PC-9 (cell line): ENCODE results near the gene UQCR10. TPM values are rescaled to one million over a fixed set of nuclear protein-coding genes. Genes with fewer than 3 reads are reported as not detected.
A peak's percentile ranks its signal among the peaks of the same experiment; 100 is the strongest.

Experiments used
- BruUV-seq: library from RNA; stranded (reverse); fragments of 400-500 nt; replicated peaks from 2 replicates; lab custom pipeline; 2021; lab: Mats Ljungman, UMichigan
- CTCF ChIA-PET: fragments of 300-600 bp; sonication (Branson Sonifier 250); formaldehyde crosslinking; loops from one replicate; lab custom pipeline; 2022; ENCODE audit warnings: antibody characterized with exemption; lab: Charles Lee
- POLR2A ChIA-PET: fragments of 300-600 bp; sonication (Branson Sonifier 250); formaldehyde crosslinking; loops from one replicate; lab custom pipeline; 2022; ENCODE audit warnings: antibody characterized with exemption; ENCODE audit not compliant: unreplicated experiment; lab: Charles Lee
- DNase-seq, 2 experiments: peaks; one replicate each; pipeline versions ENCODE4 v3.0.0 to v3.0.0-alpha.2; 2015 to 2022; ENCODE audit warnings: mixed read lengths in 1 of 2
- H2AFZ ChIP-seq: fragments of 200-600 bp; sonication (generic); 2 replicates; pipeline ENCODE4 v1.8.1; 2017; ENCODE audit warnings: antibody characterized with exemption
- H3F3A ChIP-seq: fragments of 200-600 bp; sonication (generic); 2 replicates; pipeline ENCODE4 v1.8.1; 2017; ENCODE audit warnings: antibody characterized with exemption, mild to moderate bottlenecking, low read depth; ENCODE audit not compliant: insufficient read depth
- H3K27ac ChIP-seq: fragments of 200-600 bp; sonication (generic); 2 replicates; pipeline ENCODE4 v1.6.1; 2016; ENCODE audit warnings: mixed run types
- H3K27me3 ChIP-seq: fragments of 200-600 bp; sonication (generic); 2 replicates; pipeline ENCODE4 v1.6.1; 2016; ENCODE audit warnings: low read depth, mixed run types; ENCODE audit not compliant: insufficient read depth
- H3K36me3 ChIP-seq: fragments of 200-600 bp; sonication (generic); 2 replicates; pipeline ENCODE4 v1.6.1; 2016; ENCODE audit warnings: low read depth, mixed run types
- H3K4me1 ChIP-seq: fragments of 200-600 bp; sonication (generic); replicated peaks from 2 replicates; pipeline ENCODE4 v1.6.1; 2016; ENCODE audit warnings: mixed run types; ENCODE audit not compliant: insufficient read depth
- H3K4me2 ChIP-seq: fragments of 200-600 bp; sonication (generic); 2 replicates; pipeline ENCODE4 v1.6.1; 2017; ENCODE audit warnings: mixed run types
- H3K4me3 ChIP-seq: fragments of 200-600 bp; sonication (generic); 2 replicates; pipeline ENCODE4 v1.6.1; 2016; ENCODE audit warnings: mixed run types
- H3K79me2 ChIP-seq: fragments of 200-600 bp; sonication (generic); 2 replicates; pipeline ENCODE4 v1.6.1; 2017; ENCODE audit warnings: low read depth, mixed run types
- H3K9me2 ChIP-seq: fragments of 200-600 bp; sonication (generic); 2 replicates; pipeline ENCODE4 v1.8.1; 2017; ENCODE audit warnings: mild to moderate bottlenecking; ENCODE audit not compliant: insufficient read depth
- H3K9me3 ChIP-seq: fragments of 200-600 bp; sonication (generic); 2 replicates; pipeline ENCODE4 v1.8.1; 2016; ENCODE audit warnings: low read depth; ENCODE audit not compliant: insufficient read depth
- H4K20me1 ChIP-seq: fragments of 200-600 bp; sonication (generic); 2 replicates; pipeline ENCODE4 v1.8.1; 2017; ENCODE audit not compliant: insufficient read depth
- EZH2 ChIP-seq: fragments of 200-600 bp; sonication (generic); IDR thresholded peaks from 2 replicates; pipeline ENCODE4 v1.8.0; 2017; ENCODE audit warnings: antibody characterized with exemption, low read depth
- intact Hi-C: fragments of 100-400 bp; cut with micrococcal nuclease; formaldehyde crosslinking; loops from one replicate; pipeline ENCODE4 v1.10.0; 2022; ENCODE audit not compliant: unreplicated experiment
- total RNA-seq: library from RNA; stranded (reverse); gene quantifications from 2 replicates; pipeline ENCODE4 v1.2.3, GENCODE V29; 2021
- TF ChIP-seq, protein P1 (sequence below): fragments of 200-600 bp; sonication (generic); conservative IDR thresholded peaks from 2 replicates; pipeline ENCODE4 v1.6.1; 2017; ENCODE audit warnings: mixed run types, antibody characterized with exemption, mild to moderate bottlenecking, moderate library complexity

UQCR10 gene
- total RNA-seq, 1 experiment from 2014 or later, result 103 TPM

DNA sequence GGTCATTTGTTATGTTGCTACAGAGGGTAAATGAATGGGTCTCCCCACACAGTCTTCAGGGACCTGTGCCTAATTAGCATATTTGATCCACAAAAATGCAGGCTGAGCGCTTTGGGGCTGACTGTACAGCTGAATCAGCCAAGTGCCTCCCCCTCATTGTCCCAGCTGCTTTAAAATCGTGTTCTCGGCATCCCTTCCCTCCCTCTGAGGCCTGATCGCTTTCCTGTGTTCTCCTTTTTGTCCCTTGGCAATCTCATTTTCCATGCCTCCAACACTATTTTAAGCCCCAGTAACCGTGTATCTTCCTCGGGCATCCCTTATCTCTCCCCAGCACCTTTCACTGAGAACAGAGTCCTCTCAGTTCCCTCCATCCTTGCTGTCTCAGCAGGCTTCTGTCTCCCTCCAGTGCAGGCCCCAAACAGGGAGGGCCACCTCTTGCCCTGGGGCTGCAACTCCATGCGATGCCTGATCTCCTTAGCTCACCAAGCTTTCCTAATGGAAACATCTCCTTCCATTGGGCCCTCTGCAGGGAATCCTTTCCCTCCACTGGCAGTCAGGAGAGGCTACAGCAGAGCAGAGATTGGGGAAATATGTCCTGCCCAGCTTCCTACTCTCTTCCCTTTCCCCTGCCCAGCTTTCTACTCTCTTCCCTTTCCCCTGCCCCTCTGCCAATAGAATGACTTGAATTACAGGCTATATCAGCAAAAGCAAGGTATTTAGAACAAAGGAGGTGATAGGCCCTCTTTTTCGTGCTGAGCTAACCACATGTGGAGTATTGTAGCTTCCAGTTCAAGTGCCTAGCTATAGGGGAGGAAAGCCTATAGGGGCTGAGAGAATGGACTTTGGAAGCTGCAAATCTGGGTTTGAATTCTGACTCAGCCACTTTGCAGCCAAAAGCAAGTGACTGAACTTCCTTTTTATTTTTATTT lies 13.8 kb downstream of the UQCR10 start:
- Histone ChIP-seq H2AFZ (no peak overlapping the region), H3K4me3 (peak overlapping the region; percentile 6; the same call in 1 of the 2 replicates), H3K4me2 (peak overlapping the region; percentile 74), H3F3A (peaks cover 33% of the 10 kb centered on the region), H3K9me3 (no peaks in the 10 kb centered on the region), H4K20me1 (no peaks in the 10 kb centered on the region), H3K9me2 (no peaks in the 10 kb centered on the region), H3K27me3 (no peaks in the 10 kb centered on the region), H3K4me1 (peaks cover 60% of the 10 kb centered on the region), H3K36me3 (no peaks in the 10 kb centered on the region), H3K79me2 (no peaks in the 10 kb centered on the region), H3K27ac (peak overlapping the region; percentile 66)
- intact Hi-C loops, result loop anchor here (5.0 kb wide), 1 partner anchor 41 kb away; no protein-coding TSS in a partner anchor
- TF ChIP-seq, protein P1, sequence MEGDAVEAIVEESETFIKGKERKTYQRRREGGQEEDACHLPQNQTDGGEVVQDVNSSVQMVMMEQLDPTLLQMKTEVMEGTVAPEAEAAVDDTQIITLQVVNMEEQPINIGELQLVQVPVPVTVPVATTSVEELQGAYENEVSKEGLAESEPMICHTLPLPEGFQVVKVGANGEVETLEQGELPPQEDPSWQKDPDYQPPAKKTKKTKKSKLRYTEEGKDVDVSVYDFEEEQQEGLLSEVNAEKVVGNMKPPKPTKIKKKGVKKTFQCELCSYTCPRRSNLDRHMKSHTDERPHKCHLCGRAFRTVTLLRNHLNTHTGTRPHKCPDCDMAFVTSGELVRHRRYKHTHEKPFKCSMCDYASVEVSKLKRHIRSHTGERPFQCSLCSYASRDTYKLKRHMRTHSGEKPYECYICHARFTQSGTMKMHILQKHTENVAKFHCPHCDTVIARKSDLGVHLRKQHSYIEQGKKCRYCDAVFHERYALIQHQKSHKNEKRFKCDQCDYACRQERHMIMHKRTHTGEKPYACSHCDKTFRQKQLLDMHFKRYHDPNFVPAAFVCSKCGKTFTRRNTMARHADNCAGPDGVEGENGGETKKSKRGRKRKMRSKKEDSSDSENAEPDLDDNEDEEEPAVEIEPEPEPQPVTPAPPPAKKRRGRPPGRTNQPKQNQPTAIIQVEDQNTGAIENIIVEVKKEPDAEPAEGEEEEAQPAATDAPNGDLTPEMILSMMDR, result no peak
- TF ChIP-seq EZH2, result no peak
- ChIA-PET CTCF (interaction anchor here (1.0 kb wide), 1 partner anchor 14 kb away, joined by 3 read pairs; the partner anchor contains the start of genes UQCR10 and ZMAT5), POLR2A (interaction anchor here (0.5 to 0.7 kb wide), 3 partner anchors 40 to 102 kb away, joined by 3 to 9 read pairs (median 7); partner anchors contain the start of gene MTMR3)
- no TSS peak for BruUV-seq
- peak; percentile 48 to 80 for DNase-seq

- ChIA-PET POLR2A (interaction anchor here (0.5 to 0.7 kb wide), 3 partner anchors 8 to 1350 kb away, joined by 3 read pairs; no protein-coding TSS in a partner anchor), CTCF (interaction anchor here (1.0 kb wide), 1 partner anchor 16 kb away, joined by 3 read pairs; the partner anchor contains the start of genes UQCR10 and ZMAT5)
- intact Hi-C loops, result loop anchor here (5.0 kb wide), 1 partner anchor 40 kb away; no protein-coding TSS in a partner anchor
- H3K79me2 ChIP-seq, result no peaks in the 10 kb centered on the region
- H3K27me3 ChIP-seq, result no peaks in the 10 kb centered on the region
- H3K9me2 ChIP-seq, result no peaks in the 10 kb centered on the region
- H2AFZ ChIP-seq, result no peak overlapping the region; the same call in 1 of the 2 replicates
- H4K20me1 ChIP-seq, result no peaks in the 10 kb centered on the region
- peak overlapping the region; percentile 66 for H3K27ac ChIP-seq
- TF ChIP-seq, protein P1, result no peak
- no peak for TF ChIP-seq EZH2
- H3K4me1 ChIP-seq, result peaks cover 70% of the 10 kb centered on the region
- peak overlapping the region; percentile 74 for H3K4me2 ChIP-seq
- H3K36me3 ChIP-seq, result no peaks in the 10 kb centered on the region
- BruUV-seq, result no TSS peak
- no peak overlapping the region for H3K4me3 ChIP-seq
- peak; percentile 44 to 61 for DNase-seq
- no peaks in the 10 kb centered on the region for H3K9me3 ChIP-seq
- H3F3A ChIP-seq, result peaks cover 37% of the 10 kb centered on the region
Measured at GRCh38 chr22:29782061-29782845, 15.1 kb downstream of the UQCR10 start.
